RCC 7860 (cell line): ENCODE measurements around the gene ITFG2.
"Not testable (repeated sequence)": the region's sequence is repeated elsewhere in the genome, so short reads cannot be mapped to it uniquely, and the experiment has no call there.

Experiments used
- DNase-seq: peaks from one replicate; pipeline ENCODE4 v3.0.0-alpha.2; 2015; ENCODE audit warnings: low spot score
- FAIRE-seq: peaks from 2 replicates; lab custom pipeline; 2012; peaks lifted over from hg19 to GRCh38; lab: Jason Lieb, UNC

Gene ITFG2

GRCh38 chr12:2858334-2858733 is 45.9 kb downstream of the ITFG2 start:
- DNase-seq (no peak), FAIRE-seq (no peak)

GRCh38 chr12:2858944-2859421 is 46.5 kb downstream of the ITFG2 start:
- no peak for DNase-seq
- FAIRE-seq, result no peak

- FAIRE-seq (no peak), DNase-seq (no peak)
Measured at GRCh38 chr12:2860170-2860569, 47.7 kb downstream of the ITFG2 start.

- DNase-seq (no peak), FAIRE-seq (no peak)
Measured at GRCh38 chr12:2862876-2863275, 50.4 kb downstream of the ITFG2 start.

GRCh38 chr12:2863402-2863801 is 50.9 kb downstream of the ITFG2 start:
- DNase-seq, FAIRE-seq: not testable (repeated sequence)

- FAIRE-seq (no peak), DNase-seq (no peak)
Measured at GRCh38 chr12:2864198-2864597, 51.7 kb downstream of the ITFG2 start.

- not testable (repeated sequence) for FAIRE-seq, DNase-seq
Measured at GRCh38 chr12:2868986-2869632, 56.6 kb downstream of the ITFG2 start.
